Liver (tissue), 3 donors: ENCODE results near the gene PDE4D.

Source experiments
- HNF4A ChIP-seq, 2 donors: conservative IDR thresholded peaks; 2 replicates each; pipeline ENCODE4 v1.6.1; 2016; ENCODE audit warnings: antibody characterized with exemption in 2 of 2, mild to moderate bottlenecking in 2 of 2
- JUND ChIP-seq, 2 donors: IDR thresholded peaks; 2 replicates each; pipeline ENCODE4 v1.6.1; 2016; ENCODE audit warnings: antibody characterized with exemption in 2 of 2
- RXRA ChIP-seq, 2 donors: IDR thresholded peaks; 2 replicates each; pipeline ENCODE4 v1.6.1; 2017 to 2018; ENCODE audit warnings: antibody characterized with exemption in 2 of 2, mild to moderate bottlenecking in 1 of 2
- TAF1 ChIP-seq: conservative IDR thresholded peaks from 2 replicates; pipeline ENCODE4 v1.6.1; 2016; ENCODE audit warnings: antibody characterized with exemption, mild to moderate bottlenecking
- ZBTB33 ChIP-seq: IDR thresholded peaks from 2 replicates; pipeline ENCODE4 v1.6.1; 2016; ENCODE audit warnings: antibody characterized with exemption
- TF ChIP-seq, protein P1 (sequence below): fragments of 150-350 bp; IDR thresholded peaks from 2 replicates; pipeline ENCODE4 v1.5.1; 2017; ENCODE audit warnings: improper control_type of control experiment, low read depth, low read length; ENCODE audit not compliant: missing input control
- TF ChIP-seq, protein P2 (sequence below): IDR thresholded peaks from 2 replicates; pipeline ENCODE4 v1.6.1; 2016; ENCODE audit warnings: antibody characterized with exemption
- donor health status: healthy.
- donor health status: healthy.

DNA sequence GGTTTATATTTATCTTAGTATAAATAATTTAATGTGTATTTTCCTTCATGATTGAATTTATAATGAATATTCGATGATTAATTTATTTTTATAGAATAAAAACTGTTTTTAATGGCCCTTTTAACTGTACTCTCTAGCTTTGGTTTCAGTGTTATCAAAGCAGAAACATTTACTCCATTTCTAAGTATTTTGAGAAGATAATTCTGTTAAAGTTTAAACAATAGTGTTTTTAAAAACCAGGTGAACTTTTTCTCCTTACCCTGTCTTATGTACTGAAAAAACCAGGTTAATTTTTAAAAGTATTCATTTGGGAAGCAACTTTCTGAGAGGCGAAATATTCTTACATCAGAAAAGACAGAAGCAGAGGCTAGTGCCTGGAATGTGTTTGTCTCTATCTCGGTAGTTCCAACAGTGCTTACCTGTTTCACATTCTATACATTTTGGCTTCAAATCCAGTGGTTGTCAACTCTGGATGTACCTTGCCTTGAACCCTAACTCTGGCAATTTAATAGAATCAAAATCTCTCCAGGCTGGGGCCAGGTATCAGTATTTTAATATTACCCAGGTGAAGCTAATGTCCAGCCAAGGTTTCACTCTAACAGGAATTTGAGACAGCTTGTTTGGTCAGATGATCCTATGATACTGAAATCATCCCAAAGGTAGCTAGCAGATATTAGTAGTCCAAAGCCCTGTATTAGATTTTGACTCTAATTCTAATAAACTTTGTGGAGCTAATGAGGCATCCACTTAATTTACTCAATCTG, 434.4 kb downstream of the PDE4D start:
- TF ChIP-seq, protein P1, sequence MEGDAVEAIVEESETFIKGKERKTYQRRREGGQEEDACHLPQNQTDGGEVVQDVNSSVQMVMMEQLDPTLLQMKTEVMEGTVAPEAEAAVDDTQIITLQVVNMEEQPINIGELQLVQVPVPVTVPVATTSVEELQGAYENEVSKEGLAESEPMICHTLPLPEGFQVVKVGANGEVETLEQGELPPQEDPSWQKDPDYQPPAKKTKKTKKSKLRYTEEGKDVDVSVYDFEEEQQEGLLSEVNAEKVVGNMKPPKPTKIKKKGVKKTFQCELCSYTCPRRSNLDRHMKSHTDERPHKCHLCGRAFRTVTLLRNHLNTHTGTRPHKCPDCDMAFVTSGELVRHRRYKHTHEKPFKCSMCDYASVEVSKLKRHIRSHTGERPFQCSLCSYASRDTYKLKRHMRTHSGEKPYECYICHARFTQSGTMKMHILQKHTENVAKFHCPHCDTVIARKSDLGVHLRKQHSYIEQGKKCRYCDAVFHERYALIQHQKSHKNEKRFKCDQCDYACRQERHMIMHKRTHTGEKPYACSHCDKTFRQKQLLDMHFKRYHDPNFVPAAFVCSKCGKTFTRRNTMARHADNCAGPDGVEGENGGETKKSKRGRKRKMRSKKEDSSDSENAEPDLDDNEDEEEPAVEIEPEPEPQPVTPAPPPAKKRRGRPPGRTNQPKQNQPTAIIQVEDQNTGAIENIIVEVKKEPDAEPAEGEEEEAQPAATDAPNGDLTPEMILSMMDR = no peak
- no peak for TF ChIP-seq JUND (IDR thresholded peaks at IDR 0.05)
- no peak for TF ChIP-seq RXRA (IDR thresholded peaks at IDR 0.05)
- TF ChIP-seq, protein P2, sequence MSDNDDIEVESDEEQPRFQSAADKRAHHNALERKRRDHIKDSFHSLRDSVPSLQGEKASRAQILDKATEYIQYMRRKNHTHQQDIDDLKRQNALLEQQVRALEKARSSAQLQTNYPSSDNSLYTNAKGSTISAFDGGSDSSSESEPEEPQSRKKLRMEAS = no peak
- no peak for TF ChIP-seq TAF1
- no peak for TF ChIP-seq ZBTB33
- TF ChIP-seq HNF4A (conservative IDR thresholded peaks at IDR 0.05) = no peak
